Bone marrow (tissue), 2 donors: ENCODE measurements around the gene ANAPC16.
"Not testable (repeated sequence)": the region's sequence is repeated elsewhere in the genome, so short reads cannot be mapped to it uniquely, and the experiment has no call there.

Source experiments
- DNase-seq, 2 donors: peaks; one replicate each; lab custom pipeline; 2025; lab: John Stamatoyannopoulos, UW

The ANAPC16 gene

GRCh38 chr10:72211832-72212231, 4.0 kb upstream of the ANAPC16 start:
- not testable (repeated sequence) for DNase-seq

GRCh38 chr10:72218325-72218724, 2.5 kb downstream of the ANAPC16 start:
- DNase-seq = peak in 1 of 2 donors; percentile 72

- DNase-seq = no peak
Measured at GRCh38 chr10:72218726-72219125, 2.9 kb downstream of the ANAPC16 start.

DNA sequence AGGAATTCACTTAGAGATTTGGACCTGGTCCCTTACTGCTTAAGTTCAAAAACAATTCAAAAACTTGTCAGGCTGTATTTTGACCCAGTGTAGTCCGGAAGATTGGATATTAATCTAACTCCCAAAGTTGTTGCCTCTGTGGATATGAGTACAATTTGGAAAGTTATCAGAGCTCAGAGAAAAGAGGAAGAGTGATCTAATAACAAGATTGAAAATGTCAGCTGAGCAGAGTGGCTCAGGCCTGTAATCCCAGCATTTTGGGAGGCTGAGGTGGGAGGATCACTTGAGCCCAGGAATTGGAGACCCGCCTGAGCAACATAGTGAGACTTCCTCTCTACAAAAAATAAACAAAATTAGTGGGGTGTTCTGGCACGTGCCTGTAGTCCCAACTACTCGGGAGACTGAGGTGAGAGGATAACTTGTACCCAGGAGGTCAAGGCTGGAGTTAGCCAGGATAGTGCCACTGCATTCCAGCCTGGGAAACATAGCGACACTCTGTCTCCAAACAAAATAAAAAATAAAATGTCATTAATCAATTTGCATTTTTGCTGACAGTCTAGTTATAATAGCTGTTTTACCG, 3.5 kb downstream of the ANAPC16 start:
- DNase-seq = no peak

DNA sequence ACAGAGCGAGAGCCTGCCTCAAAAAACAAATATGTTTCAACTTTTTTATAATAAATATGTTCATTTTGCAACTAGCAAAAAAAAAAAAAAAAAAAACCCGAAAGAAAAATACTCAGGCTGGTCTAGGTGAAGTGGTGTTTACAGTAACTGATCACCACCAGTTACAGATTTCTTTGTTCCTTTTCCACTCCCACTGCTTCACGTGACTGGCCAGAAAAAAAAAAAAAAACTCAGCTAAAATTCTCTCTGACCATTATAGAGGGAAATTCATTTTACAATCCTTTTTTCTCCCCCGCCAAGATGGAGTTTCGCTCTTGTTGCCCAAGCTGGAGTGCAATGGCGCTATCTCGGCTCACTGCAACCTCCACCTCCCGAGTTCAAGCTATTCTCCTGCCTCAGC, 4.8 kb downstream of the ANAPC16 start:
- no peak for DNase-seq

- no peak for DNase-seq
Measured at GRCh38 chr10:72221278-72221677, 5.5 kb downstream of the ANAPC16 start.

GRCh38 chr10:72223743-72224101, 7.9 kb downstream of the ANAPC16 start:
- no peak for DNase-seq

DNA sequence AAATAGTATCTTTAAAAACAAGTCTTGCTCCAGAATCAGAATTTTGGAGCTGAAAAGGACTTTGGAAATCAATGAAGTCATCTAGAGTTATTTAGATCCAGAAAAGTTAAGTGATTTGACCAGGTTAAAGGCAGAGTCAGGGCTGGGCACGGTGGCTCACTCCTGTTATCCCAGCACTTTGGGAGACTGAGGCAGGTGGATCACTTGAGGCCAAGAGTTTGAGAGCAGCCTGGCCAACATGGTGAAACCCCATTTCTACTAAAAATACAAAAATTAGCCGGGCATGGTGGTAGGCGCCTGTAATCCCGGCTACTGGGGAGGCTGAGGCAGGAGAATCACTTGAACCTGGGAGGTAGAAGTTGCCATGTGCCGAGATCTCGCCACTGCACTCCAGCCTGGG, 8.4 kb downstream of the ANAPC16 start:
- DNase-seq = not testable (repeated sequence)

DNA sequence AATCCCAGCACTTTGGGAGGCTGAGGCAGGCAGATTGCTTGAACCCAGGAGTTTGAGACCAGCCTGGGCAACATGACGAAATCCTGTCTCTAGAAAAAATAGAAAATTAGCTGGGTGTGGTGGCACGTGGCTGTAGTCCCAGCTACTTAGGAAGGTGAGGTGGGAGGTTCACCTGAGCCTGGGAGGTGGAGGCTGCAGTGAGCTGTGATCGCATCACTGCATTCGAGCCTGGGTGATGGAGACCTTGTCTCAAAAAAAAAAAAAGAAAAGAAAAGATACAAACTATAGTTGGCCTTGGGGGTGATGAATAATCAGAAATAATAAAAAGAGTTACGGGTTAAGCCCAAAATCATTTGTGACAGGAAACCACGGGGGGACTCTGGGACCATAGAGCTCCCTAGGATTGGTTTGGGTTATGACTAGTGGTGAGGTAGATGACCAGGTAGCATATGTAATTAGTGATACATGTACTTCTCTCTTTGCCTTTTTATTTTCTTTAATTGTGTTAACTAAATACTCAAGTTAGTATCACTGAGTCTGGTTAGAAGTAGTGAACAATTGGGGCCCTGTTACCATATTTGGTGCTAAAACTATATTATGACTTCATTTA, 10.7 kb downstream of the ANAPC16 start:
- no peak for DNase-seq

DNA sequence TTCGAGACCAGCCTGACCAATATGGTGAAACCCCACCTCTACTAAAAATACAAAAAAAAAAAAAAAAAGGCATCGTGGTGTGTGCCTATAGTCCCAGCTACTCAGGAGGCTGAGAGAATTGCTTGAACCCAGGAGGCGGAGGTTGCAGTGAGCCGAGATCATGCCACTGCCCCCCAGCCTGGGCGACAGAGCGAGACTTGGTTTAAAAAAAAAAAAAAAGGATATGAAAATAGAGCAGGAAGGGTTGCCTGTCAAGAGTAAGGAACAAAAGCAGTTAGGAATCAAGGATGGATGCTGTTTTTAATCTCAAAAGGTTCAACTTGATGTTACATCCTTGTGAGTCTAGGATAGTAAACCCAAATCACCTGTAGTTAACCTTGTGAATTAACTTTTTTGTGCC, 12.0 kb downstream of the ANAPC16 start:
- DNase-seq = no peak

DNA sequence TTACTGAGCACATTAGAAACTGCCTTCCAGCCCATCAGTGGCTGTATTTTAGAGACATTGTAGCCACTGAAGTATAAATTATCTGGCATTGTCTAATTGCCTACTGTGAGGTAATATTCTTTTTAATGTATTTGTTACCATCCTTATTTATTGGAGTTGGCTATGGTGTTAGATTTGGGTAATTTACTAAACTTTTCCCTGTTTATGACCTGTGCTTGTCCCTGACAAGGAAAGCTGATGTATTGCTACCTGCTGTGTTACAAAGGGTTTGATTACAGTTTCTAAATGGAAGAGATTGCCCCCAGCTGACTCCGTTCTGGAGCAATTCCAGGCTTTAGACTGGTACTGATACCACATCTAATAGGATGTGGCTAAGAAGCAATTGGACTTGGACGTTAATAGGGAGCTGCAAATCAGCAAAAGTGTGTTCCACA, 12.5 kb downstream of the ANAPC16 start:
- no peak for DNase-seq

- no peak for DNase-seq
Measured at GRCh38 chr10:72229261-72230251, 13.7 kb downstream of the ANAPC16 start.

DNA sequence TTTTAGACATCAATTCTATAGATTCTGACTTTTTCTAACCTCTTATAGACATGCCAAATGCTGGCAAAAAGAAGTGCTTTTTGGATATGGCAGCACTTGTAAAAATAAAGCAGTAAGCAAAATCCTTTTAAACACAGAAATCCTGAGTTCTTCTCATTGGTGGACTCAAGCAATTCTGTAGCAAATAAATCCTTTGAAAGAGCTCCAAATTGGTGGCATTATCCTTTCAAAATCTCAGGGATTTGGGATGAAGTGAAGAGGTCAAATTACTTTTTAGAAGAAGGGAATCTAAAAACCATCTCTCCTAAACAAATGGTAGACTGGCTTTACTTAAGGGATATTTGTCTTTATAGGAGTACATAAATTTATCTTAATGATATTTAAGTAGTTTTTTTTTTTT, 17.8 kb downstream of the ANAPC16 start:
- no peak for DNase-seq

DNA sequence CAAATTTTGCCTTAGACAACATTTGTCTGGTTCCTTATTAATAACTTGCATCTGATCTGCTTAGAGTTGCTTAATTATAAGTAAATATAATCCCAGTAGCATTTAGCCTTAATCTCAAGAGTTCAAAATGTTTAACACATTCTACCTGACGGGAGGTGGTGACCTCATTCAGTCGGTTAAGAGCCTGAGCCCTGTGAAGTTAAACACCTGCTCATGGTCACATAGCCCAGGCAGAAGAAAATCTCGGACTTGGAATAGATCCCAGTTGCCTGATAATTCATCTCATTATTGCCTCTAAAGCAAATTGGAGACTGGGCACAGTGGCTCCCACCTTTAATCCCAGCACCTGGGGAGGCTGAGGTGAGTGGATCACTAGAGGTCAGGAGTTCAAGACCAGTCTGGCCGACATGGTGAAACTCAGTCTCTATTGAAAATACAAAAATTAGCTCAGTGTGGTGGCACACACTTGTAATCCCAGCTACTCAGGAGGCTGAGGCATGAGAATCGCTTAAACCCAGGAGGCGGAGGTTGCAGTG, 18.8 kb downstream of the ANAPC16 start:
- DNase-seq = no peak

DNA sequence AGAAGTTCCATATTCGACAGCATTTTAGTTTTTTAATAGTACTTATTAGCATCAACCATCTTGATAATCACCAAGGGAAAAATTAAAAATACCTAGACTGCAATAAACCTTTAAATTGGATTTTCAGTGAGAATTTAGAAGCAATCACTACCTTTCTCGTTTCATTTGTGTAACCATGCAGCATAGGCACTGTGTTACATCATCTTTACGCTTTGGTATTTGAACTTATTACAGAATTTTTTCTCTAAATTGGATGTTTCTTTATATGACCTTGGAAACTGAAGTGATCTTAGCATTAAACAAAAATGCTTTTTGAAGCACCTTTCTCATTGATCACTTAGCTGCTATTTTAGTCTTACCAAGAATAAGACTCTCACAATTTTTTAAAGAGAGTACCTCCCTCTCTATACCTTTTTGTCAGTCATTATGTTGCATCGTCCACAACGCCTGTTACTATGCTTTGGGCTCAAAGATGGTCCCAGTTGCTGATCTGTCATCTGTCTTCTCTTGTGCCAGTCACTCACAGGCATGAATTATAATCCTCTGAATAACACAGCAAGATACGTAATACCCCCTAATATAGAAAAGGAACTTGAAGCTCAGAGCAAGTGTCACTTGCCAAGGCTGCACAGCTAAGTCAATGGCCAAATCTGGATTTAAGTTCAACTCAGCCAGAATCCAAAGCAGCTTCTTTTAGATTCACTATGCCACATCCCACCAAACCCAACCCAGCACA, 19.9 kb downstream of the ANAPC16 start:
- no peak for DNase-seq

DNA sequence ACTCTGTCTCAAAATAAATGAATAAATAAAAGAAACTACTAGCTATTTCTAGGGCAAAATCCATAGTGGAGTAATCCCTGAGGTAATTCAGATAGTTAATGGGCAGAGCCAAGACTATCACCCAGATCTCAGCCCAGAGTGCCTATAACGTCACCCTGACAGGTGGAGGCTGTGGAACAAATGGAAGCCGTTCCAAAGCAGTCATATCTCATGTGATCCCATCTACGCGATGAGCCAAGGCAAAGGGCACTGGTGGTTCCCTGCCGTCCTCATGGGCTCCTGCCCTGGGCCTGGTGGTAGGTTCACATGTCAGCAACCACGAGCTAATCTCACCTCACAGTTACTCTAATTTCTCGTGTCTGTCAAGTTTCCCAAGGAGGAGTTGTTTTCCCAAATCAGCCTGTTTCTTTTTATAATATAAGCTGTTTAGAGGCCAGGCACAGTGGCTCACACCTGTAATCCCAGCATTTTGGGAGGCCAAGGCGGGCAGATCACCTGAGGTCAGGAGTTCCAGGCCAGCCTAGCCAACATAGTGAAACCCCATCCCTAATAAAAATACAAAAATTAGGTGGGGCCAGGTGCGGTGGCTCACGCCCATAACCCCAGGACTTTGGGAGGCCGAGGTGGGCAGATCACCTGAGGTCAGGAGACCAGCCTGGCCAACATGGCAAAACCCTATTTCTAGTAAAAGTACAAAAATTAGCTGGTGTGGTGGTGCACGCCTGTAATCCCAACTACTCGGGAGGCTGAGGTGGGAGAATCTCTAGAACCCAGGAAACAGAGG, 22.8 kb downstream of the ANAPC16 start:
- no peak for DNase-seq

DNA sequence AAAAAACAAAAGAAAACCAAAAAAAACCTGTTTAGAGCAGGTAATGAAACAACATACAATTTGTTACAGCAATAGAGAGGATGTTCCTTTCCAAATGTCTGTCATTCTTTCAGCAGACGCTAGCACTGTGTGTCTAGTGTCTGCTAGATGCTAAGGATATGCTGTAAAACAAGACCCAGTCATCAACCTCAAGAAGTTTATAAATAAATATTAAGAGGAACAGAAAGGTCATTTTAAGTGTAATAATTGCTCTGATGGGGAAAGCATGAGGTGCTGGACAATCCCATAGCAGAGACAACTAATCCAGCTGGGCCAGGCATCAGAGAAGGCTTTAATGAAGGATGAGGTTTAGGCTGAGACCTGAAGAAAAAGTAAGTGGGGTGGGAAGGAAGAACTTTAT, 23.6 kb downstream of the ANAPC16 start:
- no peak for DNase-seq

DNA sequence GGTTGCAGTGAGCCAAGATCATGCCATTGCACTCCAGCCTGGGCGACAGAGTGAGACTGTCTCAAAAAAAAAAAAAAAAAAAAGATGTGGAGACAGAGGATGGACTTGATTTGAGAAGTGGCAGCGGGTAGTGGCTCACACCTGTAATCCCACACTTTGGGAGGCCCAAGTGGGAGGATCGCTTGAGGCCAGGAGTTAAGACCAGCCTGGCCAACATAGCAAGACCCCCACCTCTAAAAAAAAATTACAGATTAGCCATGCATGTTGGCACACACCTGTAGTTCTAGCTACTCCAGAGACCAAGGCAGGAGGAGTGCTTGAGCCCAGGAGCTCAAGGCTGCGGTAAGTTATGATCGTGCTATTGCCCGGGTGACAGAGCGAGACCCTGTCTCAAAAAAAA, 24.6 kb downstream of the ANAPC16 start:
- DNase-seq = no peak

DNA sequence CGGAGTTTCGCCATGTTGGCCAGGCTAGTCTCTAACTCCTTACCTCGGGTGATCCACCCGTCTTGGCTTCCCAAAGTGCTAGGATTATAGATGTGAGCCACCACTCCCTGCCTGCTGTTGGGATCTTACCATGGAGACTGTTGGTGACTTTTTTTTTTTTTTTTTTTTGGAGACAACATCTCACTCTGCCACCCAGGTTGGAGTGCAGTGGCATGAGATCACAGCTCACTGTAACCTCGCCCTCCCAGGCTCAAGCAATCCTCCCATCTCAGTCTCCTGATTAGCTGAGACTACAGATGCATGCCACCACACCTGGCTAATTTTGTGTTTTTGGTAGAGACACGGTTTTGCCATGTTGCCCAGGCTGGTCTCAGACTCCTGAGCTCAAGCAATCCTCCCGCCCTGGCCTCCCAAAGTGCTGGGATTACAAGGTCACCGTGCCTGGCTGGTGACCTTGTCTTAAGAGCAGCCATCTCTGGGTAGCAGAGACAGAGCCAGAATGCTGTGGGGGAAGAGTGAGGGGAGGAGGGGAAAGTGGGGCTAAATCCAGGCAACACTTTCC, 26.0 kb downstream of the ANAPC16 start:
- DNase-seq = no peak

DNA sequence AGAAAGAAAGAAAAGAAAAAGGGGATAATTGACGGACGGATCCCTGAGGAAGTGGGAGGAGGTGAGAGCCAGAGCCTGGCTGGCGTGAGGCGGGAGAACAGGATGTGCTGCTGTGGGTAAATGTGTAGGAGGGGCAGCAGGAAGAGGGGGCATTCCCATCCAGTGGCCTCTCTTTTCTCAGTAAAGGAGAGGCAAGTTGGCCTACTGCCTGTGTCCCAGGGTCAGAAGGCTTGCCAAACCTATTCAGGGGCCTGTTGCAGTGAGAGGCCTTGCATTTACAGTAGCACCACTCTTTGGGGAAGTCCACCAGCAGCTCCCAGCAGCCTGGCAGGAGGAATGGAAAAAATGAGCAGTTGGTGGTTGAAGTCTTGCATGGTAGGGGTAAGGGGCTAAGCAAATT, 26.9 kb downstream of the ANAPC16 start:
- peak in 1 of 2 donors; percentile 31 for DNase-seq
